ENCODE results near the gene KMT5B.

The KMT5B gene

DNA sequence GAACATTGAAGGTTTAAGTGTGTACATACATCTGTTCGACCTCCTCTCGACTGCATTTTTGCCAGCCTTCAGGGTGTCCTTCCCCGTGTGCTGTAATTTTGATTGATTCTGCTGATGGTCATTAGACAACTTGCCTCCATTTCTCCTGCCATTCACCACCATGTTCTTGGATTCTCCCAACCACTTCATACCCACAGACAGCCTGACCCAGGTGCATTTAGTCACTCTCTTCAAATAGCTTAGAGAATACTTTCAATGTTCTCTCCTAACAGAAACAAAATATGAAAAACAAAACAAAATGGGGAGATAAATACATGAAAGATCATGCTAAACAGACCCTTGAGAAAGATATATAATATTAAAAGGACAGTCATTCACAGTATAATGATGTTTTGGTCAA is 23.2 kb downstream of the KMT5B start:
- DNase-seq (ENCODE audit: low read depth, low spot score), result no peak
- ChIA-PET CTCF (interaction anchor here (0.8 to 11.4 kb wide), 3 partner anchors 8 to 181 kb away, joined by 3 to 155 read pairs (median 5); no protein-coding TSS in a partner anchor), POLR2A (interaction anchor here (0.6 to 0.7 kb wide), 2 partner anchors 21 to 107 kb away, joined by 3 read pairs; no protein-coding TSS in a partner anchor)
- TF ChIP-seq, protein P1, sequence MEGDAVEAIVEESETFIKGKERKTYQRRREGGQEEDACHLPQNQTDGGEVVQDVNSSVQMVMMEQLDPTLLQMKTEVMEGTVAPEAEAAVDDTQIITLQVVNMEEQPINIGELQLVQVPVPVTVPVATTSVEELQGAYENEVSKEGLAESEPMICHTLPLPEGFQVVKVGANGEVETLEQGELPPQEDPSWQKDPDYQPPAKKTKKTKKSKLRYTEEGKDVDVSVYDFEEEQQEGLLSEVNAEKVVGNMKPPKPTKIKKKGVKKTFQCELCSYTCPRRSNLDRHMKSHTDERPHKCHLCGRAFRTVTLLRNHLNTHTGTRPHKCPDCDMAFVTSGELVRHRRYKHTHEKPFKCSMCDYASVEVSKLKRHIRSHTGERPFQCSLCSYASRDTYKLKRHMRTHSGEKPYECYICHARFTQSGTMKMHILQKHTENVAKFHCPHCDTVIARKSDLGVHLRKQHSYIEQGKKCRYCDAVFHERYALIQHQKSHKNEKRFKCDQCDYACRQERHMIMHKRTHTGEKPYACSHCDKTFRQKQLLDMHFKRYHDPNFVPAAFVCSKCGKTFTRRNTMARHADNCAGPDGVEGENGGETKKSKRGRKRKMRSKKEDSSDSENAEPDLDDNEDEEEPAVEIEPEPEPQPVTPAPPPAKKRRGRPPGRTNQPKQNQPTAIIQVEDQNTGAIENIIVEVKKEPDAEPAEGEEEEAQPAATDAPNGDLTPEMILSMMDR (IDR thresholded peaks at IDR 0.05; ENCODE audit: insufficient read depth, low read length, missing control alignments), result no peak
- H3K4me3 ChIP-seq (ENCODE audit: low read depth, low read length), result no peak overlapping the region

DNA sequence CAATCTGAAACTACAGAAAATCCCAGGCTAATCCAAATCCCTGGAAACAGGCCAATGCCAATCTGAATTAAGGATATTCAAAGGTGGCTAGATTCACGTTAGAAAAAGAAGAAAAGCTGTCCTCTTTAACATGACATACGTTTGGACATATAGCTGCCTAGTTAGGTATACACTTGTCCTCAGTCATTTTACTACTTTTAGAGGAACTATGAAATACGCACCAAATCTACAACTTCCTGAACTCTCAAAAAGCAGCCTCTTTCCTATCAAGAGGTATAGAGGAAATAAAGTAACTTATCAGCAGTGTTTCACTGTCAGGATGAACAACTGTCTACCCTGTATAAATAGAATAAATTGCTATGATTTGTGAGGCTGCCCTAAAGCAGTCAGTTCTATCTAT is 24.0 kb downstream of the KMT5B start:
- no peak overlapping the region for H3K4me3 ChIP-seq (ENCODE audit: low read depth, low read length)
- DNase-seq (ENCODE audit: low read depth, low spot score), result no peak
- ChIA-PET POLR2A (no interaction called here), CTCF (interaction anchor here (11.4 kb wide), 1 partner anchor 20 kb away, joined by 155 read pairs; no protein-coding TSS in a partner anchor)
- TF ChIP-seq, protein P1 (IDR thresholded peaks at IDR 0.05; ENCODE audit: insufficient read depth, low read length, missing control alignments), result no peak

- no peak for DNase-seq (ENCODE audit: low read depth, low spot score)
- TF ChIP-seq, protein P1 (IDR thresholded peaks at IDR 0.05; ENCODE audit: insufficient read depth, low read length, missing control alignments), result no peak
- ChIA-PET CTCF (interaction anchor here (1.0 to 1.5 kb wide), 2 partner anchors 18 to 25 kb away, joined by 3 to 7 read pairs; no protein-coding TSS in a partner anchor), POLR2A (no interaction called here)
- H3K4me3 ChIP-seq (ENCODE audit: low read depth, low read length), result no peak overlapping the region
These were observed 27.0 kb downstream of the KMT5B start for GRCh38 chr11:68186061-68186460.

DNA sequence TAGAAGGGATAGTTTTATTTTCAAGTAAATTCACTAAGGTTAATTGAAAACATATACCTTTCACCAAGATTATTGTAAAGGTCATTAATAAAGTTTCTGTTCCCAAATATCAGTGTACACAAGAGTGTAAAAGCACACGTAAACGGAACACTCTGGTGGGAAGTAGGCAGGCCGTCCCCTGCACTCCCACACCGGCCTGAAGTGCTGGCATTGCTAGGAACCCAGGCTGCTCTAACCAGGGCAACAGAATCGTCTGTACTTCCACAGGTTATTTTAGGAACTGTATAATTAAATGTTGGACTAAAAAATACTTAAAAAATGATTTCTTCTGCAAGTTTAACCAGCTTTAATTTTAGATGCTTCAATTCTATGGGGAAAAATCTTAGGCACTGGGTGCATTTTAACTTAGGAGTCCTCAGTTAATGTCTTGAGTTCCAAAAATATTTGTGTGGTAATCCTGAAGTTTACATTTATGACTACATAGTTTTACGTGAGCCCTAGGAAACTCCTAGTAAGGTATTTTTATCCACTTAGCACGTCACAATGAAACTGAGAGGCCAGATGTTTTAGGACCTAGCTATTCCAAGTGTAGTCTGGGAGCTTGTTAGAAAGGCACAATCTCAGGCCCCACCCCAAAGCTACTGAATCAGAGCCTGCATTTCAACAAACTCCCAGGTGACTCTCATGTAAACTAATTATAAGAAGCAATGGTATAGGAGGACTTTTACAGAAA is 31.2 kb downstream of the KMT5B start:
- TF ChIP-seq, protein P1 (IDR thresholded peaks at IDR 0.05; ENCODE audit: insufficient read depth, low read length, missing control alignments), result no peak
- POLR2A ChIA-PET, result no interaction called here
- CTCF ChIA-PET, result interaction anchor here (0.9 to 1.7 kb wide), 7 partner anchors 9 to 116 kb away, joined by 3 to 5 read pairs (median 3); no protein-coding TSS in a partner anchor
- H3K4me3 ChIP-seq (ENCODE audit: low read depth, low read length), result no peak overlapping the region
- DNase-seq (ENCODE audit: low read depth, low spot score), result no peak

DNA sequence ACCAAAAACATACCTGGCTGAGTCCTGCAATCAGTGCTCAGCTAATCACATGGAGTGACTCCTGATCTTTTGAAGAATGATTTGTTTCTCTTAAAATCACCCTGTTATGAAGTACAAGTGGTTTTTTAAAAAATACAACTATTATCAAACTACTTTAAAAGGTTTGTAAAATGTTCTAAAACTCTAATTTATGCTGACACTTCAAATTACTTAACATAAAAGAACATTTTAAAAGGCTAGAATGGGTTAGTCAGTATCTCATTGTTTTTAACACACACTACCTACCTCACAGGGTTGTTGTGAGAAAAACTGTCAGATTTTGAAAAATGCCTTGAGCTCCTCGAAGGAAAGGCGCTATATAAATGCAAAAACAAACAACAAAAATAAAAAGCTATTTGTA is 33.2 kb downstream of the KMT5B start:
- TF ChIP-seq, protein P1 (IDR thresholded peaks at IDR 0.05; ENCODE audit: insufficient read depth, low read length, missing control alignments), result no peak
- no peak for DNase-seq (ENCODE audit: low read depth, low spot score)
- ChIA-PET POLR2A (no interaction called here), CTCF (interaction anchor here (1.4 kb wide), 1 partner anchor 29 kb away, joined by 7 read pairs; no protein-coding TSS in a partner anchor)
- H3K4me3 ChIP-seq (ENCODE audit: low read depth, low read length), result no peak overlapping the region

DNA sequence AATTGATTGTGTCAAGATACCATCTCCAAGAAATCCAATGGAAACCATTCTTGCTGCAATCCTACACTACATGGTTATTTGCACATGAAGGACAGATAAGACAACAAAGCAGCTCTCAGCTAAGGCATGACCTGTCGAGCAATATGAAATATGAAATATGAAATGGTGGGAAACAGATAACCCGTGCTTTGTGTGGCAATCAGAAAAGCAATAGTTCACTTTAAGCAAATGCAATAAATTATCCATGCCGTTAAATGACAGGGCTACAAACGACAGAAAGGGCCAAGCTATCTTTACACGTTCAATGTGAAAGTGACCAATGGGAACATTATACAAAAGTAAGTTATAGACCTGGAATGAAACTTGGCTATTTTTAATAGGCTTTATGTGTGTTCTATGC is 35.2 kb downstream of the KMT5B start:
- CTCF ChIA-PET, result interaction anchor here (0.8 to 1.8 kb wide), 4 partner anchors 9 to 39 kb away, joined by 3 to 7 read pairs (median 4); no protein-coding TSS in a partner anchor
- POLR2A ChIA-PET, result no interaction called here
- TF ChIP-seq, protein P1 (IDR thresholded peaks at IDR 0.05; ENCODE audit: insufficient read depth, low read length, missing control alignments), result no peak
- no peak for DNase-seq (ENCODE audit: low read depth, low spot score)
- H3K4me3 ChIP-seq (ENCODE audit: low read depth, low read length), result no peak overlapping the region
